ENCODE results near the gene CHD5.
A peak's percentile ranks its signal among the peaks of the same experiment; 100 is the strongest.

CHD5 gene

DNA sequence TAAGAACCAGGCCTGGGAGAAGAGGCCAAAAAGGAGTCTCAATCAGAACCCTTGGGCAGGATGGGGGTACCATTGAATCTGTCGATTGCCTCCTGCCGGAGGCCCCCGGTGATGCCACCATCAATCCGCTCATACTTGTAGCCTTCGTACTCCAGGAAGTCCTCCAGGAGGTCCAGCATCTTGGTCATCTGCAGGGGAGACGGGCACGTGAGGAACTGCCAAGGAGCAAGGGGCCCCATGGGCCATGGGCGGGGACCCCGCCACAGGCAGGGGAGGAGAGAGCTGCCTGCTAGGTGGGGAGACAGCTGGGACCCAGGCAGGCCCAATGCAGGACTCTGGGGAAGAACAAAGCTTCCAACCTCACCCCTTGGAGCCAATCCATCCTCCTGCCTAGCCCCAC is 48.6 kb downstream of the CHD5 start:
- DNase-seq (ENCODE audit: low read depth): no peak

DNA sequence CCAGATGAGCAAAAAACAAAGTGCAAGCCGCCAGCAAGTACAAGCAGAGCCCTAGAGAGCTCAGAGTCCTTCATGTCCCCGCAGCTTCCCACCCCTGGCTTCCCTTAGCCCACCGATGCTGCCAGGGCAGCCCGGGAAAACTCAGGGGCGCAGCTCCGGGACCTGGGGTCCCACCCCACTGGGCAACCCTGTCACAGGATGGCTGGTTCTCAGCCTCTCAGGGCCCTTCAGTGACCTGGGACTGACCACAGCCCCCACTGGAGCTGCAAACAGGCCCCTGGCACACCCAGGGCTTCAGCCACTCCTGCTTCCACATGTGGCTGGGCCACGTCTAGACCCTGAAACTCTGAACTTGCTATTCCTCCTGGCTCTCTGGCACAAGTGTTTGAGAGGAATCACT is 49.5 kb downstream of the CHD5 start:
- no peak for DNase-seq (ENCODE audit: low read depth)

DNA sequence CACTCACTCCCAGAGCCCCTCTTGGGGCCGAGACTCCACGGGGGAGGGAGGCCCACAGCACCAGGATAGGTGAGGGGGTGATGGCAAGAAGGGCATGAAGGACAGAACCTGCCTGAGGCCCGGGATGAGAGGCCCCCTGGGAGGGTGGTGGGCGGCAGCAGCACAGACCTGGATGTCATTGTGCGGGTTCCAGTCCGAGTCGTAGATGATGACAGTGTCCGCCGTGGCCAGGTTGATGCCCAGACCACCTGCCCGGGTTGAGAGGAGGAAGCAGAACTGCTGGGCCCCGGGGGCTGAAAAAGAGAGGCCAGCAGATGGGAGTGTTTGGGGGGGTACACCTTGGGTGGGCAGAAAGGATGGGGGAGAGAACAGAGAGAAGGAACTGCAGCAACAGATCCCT is 50.1 kb downstream of the CHD5 start:
- DNase-seq (ENCODE audit: low read depth): no peak

DNA sequence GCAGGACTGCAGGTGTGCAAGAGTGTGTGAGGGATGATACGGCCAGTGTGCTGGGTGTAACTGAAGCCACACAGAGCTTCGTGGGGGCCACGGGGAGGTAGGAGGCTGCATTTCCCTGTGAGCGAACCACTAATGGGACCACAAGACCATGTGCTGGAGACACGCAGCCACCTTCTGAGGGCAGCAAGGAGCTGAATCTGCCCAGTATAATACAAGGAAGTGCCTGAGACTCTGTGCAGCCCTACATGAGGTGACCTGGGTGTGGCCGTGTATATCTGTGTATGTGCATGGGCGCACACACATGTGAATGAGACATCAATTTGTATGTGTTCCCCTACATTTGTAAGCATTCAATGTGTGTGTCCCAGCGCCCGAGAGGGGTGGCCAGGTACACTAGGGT is 50.8 kb downstream of the CHD5 start:
- no peak for DNase-seq (ENCODE audit: low read depth)

DNA sequence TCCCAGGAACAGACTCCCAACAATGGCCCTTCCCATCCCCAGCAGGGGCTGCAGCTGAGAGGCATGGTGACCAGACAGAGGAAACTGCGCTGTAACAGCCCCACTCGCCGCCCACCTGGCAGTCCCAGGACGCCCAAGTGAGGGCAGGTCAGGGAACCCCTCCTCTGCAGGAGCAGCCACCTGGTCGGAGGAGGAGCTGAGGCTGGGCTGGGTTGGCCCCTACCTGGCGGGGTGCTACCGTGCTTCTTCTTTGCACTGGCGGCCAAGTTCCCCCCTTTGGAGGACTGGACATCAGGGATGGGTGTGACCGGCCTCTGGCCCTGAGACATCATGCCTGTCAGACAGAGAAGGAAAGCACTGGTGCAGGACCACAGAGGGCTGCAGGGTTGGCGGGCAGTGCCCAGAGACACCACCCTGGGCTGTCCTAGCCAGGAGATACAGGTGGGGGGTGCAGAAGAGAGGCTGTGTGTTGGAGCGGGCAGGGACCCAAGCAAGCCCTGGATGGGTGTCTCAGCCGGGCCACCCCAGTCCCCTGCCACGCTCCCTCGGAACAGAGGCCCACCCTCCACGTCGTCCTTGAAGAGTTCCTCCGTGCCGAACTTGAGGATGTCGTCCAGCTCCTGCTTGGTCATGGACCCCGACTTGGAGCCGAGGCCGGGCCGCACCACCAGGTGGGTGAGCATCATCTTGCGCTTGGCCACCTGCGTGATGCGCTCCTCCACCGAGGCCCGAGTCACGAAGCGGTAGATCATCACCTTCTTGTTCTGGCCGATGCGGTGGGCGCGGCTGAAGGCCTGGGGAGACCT is 51.6 kb downstream of the CHD5 start:
- DNase-seq (ENCODE audit: low read depth): no peak

DNA sequence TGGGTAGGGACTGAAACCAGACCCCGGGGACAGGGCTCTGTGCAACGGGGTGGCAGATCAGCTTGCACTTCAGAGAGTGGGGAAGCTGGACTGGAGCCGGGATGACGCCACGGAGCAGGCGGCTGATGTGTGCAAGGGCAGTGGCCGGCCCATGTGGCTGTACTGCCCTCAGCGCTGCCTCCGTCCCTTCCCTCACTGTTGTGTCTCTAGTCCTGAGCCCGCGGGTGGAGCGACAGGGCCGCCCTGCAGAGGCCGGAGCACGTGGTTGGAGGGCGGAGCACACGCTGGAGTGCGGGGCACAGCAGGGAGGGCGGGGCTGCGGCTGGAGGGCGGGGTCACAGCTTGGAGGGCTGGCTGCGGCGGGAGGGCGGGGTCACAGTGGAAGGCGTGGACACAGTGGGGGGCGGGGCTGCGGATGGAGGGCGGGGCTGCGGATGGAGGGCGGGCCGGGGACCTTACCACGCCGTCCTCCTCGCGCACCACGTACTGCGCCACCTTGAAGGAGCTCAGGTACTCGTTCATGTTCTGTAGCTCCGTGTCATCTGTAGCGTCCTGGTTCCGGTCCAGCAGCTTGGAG is 52.4 kb downstream of the CHD5 start:
- DNase-seq (ENCODE audit: low read depth): peak; percentile 72

DNA sequence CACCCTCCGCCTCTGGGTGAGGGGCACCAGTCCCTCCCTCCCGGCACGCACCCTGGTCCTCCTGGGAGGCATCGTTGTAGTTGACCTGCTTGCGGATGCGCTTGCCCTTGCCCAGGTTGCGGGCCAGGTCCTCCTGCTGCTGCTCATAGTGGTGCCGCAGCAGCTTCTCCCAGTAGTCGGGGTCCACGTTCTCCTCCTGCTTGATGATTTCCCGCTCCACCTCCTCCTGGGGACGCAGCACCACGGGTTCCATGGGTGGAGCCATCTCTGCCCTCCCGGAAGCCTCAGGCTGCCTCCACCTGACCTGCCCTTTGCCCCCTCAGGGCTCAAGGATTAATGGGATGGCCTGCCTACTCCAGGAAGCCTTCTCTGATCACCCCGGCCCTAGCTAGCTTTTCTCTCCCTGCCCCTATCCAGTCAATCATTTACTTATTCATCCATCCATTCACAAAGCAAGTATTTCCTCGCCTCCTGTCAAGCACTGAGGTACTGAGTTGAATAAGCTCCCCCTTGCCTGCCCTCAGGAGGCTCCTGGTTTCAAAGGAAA is 53.5 kb downstream of the CHD5 start:
- DNase-seq (ENCODE audit: low read depth): no peak

DNA sequence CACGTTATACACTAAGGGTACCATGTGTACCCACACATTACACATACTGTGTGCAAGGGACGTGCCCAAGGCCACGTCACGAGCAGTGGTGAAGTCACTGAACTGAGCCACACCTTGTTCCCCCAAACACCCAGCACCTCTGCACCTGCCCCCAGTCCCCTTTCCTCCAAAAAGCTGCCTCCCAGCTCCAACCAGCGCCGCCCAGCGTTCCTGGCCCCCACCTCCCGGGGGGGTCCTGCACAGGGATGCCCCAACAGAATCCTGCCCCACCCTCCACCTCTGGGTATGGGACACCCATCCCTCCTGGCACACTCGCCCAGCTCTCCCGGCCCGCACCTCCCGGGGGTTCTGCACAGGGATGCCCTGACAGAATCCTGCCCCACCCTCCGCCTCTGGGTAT is 54.1 kb downstream of the CHD5 start:
- DNase-seq (ENCODE audit: low read depth): no peak

DNA sequence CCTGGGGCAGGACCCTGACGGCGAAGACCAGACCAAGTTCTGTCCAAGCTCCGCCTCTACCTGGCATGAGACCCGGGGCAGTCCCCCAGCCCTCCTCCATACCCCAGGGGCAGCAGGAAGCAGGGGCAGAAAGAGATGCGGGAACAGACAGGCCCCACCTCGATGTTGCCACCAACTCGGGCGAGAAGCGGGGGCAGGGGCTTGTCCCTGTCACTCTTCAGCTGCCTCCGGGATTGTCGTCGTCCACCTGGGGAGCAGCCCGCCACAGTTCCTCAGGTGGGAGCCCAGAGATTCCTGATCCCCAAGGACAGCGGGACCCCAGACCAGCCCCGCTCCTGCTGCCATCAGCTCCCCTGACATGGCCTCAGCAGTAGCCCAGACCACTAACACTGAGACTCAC is 54.8 kb downstream of the CHD5 start:
- no peak for DNase-seq (ENCODE audit: low read depth)

DNA sequence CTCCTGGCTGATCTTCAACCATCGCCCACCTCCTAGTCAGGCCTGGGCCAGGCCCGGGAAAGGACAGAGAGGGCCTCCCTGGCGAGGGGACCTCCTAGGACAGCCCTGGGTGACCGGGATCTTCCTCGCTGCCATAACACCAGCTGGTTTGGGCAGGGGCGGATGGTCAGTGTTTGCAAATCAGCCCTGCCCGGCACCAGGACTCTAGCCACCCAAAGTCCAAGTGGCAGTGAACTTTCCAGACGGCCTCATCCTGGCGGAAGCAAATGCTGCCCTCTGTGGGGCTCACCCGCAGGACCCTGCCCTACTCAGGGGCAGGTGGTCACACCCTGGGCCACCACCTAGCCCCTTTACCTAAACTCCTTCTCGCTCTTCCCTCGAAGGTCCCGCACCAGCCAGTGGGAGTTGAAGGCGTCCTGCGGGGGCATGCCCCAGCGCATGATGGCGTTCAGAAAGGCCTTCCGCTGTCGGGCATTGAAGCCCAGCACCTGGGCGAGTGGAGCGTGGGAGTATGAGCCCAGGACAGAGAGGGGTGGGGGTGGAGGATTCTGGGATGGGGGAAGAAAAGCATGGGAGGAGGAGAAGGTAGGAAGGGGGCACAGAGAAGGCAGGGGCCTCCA is 55.3 kb downstream of the CHD5 start:
- DNase-seq (ENCODE audit: low read depth): no peak

DNA sequence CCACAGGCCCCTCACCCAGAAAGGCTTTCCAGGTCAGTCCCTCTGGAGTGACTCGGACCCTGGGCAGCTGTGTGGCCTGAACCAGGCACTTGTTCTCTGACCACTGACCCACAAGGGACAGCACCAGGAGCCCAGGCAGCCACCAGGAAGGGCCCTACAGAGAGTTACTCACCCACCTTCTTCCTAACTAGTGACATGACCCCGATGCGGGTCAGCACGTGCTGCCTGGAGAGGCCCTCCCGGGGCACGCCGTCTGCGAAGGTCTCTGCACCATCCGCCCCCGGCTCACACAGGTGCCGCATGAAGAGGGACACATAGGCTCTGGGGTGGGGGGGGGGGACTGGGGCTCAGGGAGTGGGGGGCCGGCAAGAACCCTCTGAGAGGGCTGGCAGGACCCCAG is 55.8 kb downstream of the CHD5 start:
- DNase-seq (ENCODE audit: low read depth): no peak

DNA sequence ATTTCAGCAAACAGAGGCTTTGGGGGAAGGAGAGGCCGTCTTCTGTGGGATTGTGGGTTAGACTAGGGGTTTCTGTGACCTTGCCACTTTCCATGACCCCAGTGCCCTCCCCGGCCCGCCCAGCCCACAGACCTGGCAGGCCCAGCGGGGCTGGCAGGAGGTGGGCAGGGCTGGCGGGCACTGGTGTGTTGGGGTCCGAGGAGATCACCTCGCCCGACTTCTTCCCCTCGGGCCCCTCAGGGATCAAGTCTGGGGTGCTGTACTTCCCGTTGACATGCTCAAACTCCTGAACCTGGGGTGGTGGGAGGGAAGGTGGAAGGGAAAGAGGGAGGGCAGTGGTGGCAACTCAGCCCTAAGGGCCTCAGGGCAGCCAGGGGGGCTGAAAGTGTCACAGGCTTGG is 56.3 kb downstream of the CHD5 start:
- no peak for DNase-seq (ENCODE audit: low read depth)

DNA sequence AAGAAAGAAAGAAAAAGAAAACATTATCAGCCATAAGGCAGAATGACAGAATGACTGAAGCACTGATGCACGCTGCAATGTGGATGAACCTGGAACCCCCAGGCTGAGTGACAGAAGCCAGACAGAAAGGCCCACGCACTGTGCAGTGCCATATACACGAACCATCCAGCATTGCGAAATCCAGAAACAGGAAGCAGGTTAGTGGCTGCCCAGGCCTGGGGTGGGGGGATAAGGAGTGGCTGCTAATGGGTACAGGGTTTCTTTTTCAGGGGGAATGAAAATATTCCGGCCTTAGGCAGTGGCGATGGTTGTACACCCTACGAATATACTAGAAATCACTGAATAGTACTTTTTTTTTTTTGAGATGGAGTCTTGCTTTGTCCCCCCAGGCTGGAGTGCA is 57.0 kb downstream of the CHD5 start:
- no peak for DNase-seq (ENCODE audit: low read depth)

DNA sequence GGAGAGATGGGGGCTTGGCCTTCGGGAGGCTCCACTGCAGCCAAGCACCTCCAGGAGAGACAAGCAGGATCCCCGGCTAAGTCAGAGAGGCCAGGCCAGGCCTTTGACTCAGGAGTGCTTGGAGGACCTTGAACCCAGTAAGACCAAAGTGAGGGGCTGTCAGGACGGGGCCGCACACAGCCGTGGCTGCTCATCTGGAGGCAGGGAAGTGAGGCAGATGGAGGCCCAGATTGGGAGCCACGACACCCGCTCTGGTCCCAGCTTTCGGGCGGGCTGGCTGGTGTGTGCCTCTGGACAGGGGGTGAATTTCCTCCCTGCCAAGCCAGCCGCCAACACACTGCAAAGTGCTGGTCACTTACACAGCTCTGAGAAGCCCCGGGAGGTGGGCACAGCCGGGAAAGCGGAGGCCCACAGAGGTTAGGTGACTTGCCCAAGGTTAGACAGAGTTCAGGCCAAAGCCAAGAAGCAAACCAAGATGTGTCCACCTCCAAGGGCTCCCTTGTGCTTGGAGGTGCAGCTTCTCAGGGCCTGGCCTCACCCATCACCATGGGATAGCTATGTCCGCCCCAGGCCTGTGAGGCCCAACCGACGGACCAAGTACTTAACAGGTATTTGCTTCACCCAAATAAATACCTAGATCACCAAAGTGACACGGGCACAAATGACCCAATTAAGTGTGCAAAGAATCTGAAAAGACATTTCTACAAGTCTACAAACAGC is 58.3 kb downstream of the CHD5 start:
- DNase-seq (ENCODE audit: low read depth): no peak

DNA sequence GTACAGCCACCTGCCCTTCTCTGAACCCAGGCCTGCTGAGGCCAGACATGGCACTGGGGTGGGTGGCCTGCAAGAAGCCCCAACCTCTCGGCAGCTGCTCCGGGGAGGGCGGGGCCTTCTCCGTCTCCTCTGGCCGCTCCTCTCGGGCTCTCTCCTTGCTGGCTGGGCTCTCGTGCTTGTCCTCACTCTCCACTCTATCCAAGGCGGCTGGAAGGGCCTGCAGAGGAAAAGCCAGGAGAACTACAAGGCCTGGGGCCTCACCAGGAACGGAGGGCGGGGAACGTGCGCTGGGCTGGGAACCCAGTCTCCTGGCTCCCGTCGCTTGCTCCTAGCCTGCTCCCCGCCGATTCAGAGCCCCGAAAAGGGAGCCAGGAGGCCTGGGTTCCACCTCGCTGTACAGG is 59.1 kb downstream of the CHD5 start:
- DNase-seq (ENCODE audit: low read depth): no peak

DNA sequence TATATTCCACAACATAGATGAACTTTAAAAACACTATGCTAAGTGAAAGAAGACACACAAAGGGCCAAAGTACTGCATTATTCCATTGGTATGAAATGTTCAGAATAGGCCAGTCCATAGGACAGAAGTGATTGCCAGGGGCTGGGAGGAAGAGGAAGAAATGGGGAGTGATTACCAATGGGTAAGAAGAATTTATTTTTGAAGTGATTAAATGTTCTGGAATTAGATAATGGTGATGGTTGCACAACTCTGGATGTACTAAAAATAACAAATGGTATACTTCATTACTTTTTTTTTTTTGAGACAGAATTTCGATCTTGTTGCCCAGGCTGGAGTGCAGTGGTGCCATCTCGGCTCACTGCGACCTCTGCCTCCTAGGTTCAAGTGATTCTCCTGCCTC is 61.7 kb downstream of the CHD5 start:
- no peak for DNase-seq (ENCODE audit: low read depth)

DNA sequence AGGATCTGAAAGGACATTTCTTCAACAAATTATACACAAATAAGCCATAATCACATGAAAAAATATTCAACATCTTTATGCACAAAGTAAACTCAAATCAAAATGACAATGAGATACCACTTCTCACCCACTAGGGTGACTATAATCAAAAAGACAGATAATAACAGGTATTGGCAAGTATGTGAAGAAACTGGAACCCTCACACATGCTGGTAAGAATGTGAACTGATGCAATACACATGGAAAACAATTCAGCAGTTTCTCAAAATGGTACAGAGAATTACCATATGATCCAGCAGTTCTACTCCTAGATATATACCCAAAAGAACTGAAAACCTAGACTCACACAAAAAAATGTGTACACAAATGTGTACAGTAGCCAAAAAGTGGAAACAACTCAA is 62.5 kb downstream of the CHD5 start:
- no peak for DNase-seq (ENCODE audit: low read depth)

DNA sequence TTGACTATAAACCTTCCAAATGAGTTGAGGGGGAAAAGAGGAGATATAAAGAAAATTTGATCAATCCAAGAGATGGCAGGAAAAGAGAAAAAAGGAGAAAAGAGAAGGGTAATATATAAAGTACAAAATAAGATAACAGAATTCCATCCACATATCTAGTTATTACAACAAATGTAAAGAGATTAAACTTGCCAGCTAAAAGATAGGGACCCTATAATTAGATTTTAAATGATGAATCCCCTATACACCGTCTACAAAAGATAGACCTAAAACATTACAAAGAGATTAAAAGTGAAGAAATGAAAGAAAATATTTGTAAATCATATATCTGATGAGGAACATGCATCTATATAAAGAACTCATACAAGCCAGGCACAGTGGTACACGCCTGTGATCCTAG is 63.1 kb downstream of the CHD5 start:
- DNase-seq (ENCODE audit: low read depth): no peak

DNA sequence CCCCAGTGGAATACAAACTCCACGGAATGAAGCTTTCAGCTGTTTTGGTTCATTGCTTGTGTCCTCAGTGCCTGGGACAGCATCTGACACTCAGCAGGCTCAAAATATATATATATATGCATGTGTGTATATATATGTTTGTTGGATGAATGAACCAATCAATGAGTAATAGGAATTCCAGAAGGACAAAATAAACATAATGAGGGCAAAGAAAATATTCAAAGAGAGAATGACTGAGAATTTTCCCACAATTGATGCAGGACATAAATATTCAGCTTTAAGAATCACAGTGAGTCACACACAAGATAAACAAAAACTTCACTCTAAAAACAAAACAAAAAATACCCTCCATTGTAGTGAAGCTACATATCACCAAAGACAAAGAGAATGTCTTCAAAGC is 64.0 kb downstream of the CHD5 start:
- DNase-seq (ENCODE audit: low read depth): no peak

DNA sequence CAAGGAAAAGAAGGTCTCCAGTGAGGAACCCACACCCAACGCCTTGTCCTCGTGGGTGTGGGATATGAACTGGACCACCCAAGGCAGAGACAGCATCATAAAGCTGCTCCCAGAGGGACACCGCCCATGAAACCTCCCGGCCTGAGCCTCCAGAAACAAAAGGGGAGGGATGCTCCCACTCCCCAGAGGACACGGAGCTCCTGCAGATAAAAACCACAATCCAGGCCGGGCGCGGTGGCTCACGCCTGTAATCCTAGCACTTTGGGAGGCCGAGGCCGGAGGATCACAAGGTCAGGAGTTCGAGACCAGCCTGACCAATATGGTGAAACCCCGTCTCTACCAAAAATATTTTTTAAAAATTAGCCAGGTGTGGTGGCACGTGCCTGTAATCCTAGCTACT is 66.4 kb downstream of the CHD5 start:
- no peak for DNase-seq (ENCODE audit: low read depth)

DNA sequence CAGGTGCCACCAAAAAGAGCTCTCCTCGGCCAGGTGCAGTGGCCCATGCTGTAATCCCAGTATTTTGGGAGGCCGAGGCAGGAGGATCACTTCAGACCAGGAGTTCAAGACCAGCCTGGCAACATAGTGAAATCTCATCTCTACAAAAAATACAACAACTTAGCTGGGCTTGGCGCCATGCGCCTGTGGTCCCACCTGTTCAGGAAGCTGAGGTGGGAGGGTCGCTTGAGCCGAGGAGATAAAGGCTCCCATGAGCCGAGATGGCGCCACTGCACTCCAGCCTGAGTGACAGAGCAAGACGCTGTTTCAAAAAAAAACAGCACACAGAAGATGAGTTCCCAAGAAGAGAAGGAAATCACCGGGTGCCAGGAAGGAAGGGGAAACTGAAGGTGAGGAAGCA is 67.0 kb downstream of the CHD5 start:
- no peak for DNase-seq (ENCODE audit: low read depth)

DNA sequence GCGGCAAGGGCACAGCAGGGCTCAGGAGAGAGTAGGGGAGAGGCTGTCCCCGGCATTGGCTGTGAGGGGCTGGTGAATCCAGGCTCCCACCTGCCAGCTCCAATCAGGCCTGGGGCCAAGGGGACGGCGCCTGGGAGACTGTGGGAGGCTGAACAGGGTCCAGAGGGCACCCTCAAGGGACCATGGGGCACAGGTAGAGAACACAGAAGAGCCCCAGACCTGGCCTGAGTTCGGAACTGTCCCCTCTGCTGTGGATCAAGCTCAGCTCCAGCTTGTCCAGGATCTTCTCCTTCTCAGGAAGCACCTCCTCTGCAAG is 67.5 kb downstream of the CHD5 start:
- DNase-seq (ENCODE audit: low read depth): no peak
